Ovary (tissue), 9 donors: ENCODE results near the gene DBT. TPM values are rescaled to one million over a fixed set of nuclear protein-coding genes. Genes with fewer than 3 reads are reported as not detected.
A peak's percentile ranks its signal among the peaks of the same experiment; 100 is the strongest.

Experiments used
- DNase-seq, 5 donors: peaks; one replicate each; pipeline ENCODE4 v3.0.0-alpha.2; 2019 to 2020
- H3K27ac ChIP-seq, 2 donors: fragments of 200-600 bp; one replicate each; pipeline versions ENCODE4 v1.5.1 to v1.8.0; 2019 to 2022
- H3K27me3 ChIP-seq: fragments of 200-600 bp; one replicate; pipeline ENCODE4 v1.8.0; 2022
- H3K36me3 ChIP-seq: fragments of 200-600 bp; sonication (generic); one replicate; pipeline ENCODE4 v1.5.1; 2019
- H3K4me1 ChIP-seq: one replicate; pipeline ENCODE4 v1.8.1; 2013; ENCODE audit warnings: mild to moderate bottlenecking, moderate library complexity; ENCODE audit not compliant: insufficient read depth
- H3K4me3 ChIP-seq: fragments of 200-600 bp; sonication (generic); one replicate; pipeline ENCODE4 v1.5.1; 2017
- H3K9me3 ChIP-seq, 2 donors: fragments of 200-600 bp in 1 of 2; sonication (generic) in 1 of 2; one replicate each; pipeline versions ENCODE4 v1.5.1 to v1.8.1; 2013 to 2019; ENCODE audit warnings: mild to moderate bottlenecking in 1 of 2, moderate library complexity in 1 of 2
- CTCF ChIP-seq, 3 donors: fragments of 450-650 bp in 2 of 3; fragments of 200-600 bp in 1 of 3; IDR thresholded peaks; one replicate each; pipeline versions ENCODE4 v1.5.1 to v1.8.0; 2016 to 2022; ENCODE audit warnings: antibody characterized with exemption in 3 of 3, mild to moderate bottlenecking in 1 of 3
- EP300 ChIP-seq: sonication (generic); formaldehyde crosslinking; IDR thresholded peaks from one replicate; pipeline ENCODE4 v1.6.1; 2017; ENCODE audit warnings: antibody characterized with exemption
- POLR2A ChIP-seq: fragments of 450-650 bp; IDR thresholded peaks from one replicate; pipeline ENCODE4 v1.6.1; 2017; ENCODE audit warnings: antibody characterized with exemption, mild to moderate bottlenecking, moderate library complexity
- WGBS, 3 donors: extraction: QIAGEN DNeasy Blood & Tissue Kit in 1 of 3; methylation state at CpG; one replicate each; pipeline versions ENCODE4 v1.1.5 to v1.1.7; 2013 to 2017; 5-methylcytosine and 5-hydroxymethylcytosine counted together
- intact Hi-C, 4 donors: fragments of 100-400 bp; cut with DNase I; formaldehyde crosslinking; loops; one replicate each; pipeline versions ENCODE4 v1.11.0 to v1.15.1; 2022 to 2023
- microRNA counts: library from miRNA; unstranded; fragments of <30 nt; microRNA quantifications from one replicate; lab custom pipeline; 2016
- microRNA-seq, 3 donors: library from miRNA; unstranded; fragments of <30 nt; microRNA quantifications; one replicate each; pipeline versions ENCODE4 to v1.2.0, GENCODE V29; 2019 to 2020
- polyA plus RNA-seq, 2 donors: library from polyadenylated mRNA; stranded (reverse); fragments of 200-250 nt in 1 of 2; fragments of 350-450 nt in 1 of 2; fragmentation: Illumina TruSeq in 1 of 2; extraction: RNeasy Lipid Tissue Mini Kit (QIAGEN cat#74804) in 1 of 2; gene quantifications; one replicate each; pipeline ENCODE4 v1.2.3, GENCODE V29; 2013 to 2014
- small RNA-seq: library from RNA; depleted of rRNA; stranded (forward); fragments of <200 nt; gene quantifications from one replicate; pipeline ENCODE3, GENCODE V24; 2016
- total RNA-seq, 7 donors: library from RNA; depleted of rRNA in 2 of 7; stranded (reverse); fragments of >200 nt in 2 of 7; fragmentation: NEBNext Ultra II Directional in 3 of 7; extraction: Animal tissue kit (Norgen Biotek cat#: 25700) in 3 of 7; gene quantifications; one replicate each; pipeline versions ENCODE4 v1.1.0 to v1.2.4, GENCODE V29; 2016 to 2023
- donor health status: DM: no; HTN: no; CAD: no; lungs with moderate emphysema.
- donor health status: DM: no; HTN: no; CAD: no.
- donor health status: Bipolar disorder and iron deficiency.
- donor health status: DM: yes; HTN: yes; CAD: no.
- donor health status: DM: no; HTN: no; CAD: no.
- donor health status: DM: yes; HTN: yes; CAD: no.

DBT gene
- total and polyA plus RNA-seq, 9 donors, result 5.5 to 17.4 (median 14.8) TPM

- no peak for TF ChIP-seq POLR2A
- no peak for TF ChIP-seq CTCF (IDR thresholded peaks at IDR 0.05)
- no peak for TF ChIP-seq EP300
- Histone ChIP-seq H3K27me3 (no peaks in the 10 kb centered on the region), H3K4me1 (no peaks in the 10 kb centered on the region), H3K36me3 (no peaks in the 10 kb centered on the region), H3K9me3 (no peaks in the 10 kb centered on the region), H3K27ac (no peak overlapping the region), H3K4me3 (no peak overlapping the region)
- WGBS, 3 donors, result 75 to 86% (median 78%) methylated on average over 3 of the region's 3 CpGs
- DNase-seq, result no peak
- intact Hi-C loops, result no loop called here
Measured at GRCh38 chr1:100142343-100142742, 107.3 kb downstream of the DBT start.

- Histone ChIP-seq H3K9me3 (no peaks in the 10 kb centered on the region), H3K4me3 (no peak overlapping the region), H3K27me3 (no peaks in the 10 kb centered on the region), H3K36me3 (no peaks in the 10 kb centered on the region), H3K4me1 (no peaks in the 10 kb centered on the region), H3K27ac (no peak overlapping the region)
- DNase-seq, result no peak
- intact Hi-C loops, result no loop called here
- 76 to 81% (median 79%) methylated on average over 4 of the region's 4 CpGs for WGBS, 3 donors
- no peak for TF ChIP-seq CTCF (IDR thresholded peaks at IDR 0.05)
- TF ChIP-seq POLR2A, result no peak
- TF ChIP-seq EP300, result no peak
Measured at GRCh38 chr1:100141192-100141591, 108.4 kb downstream of the DBT start.

- Histone ChIP-seq H3K4me3 (no peak overlapping the region), H3K27me3 (no peaks in the 10 kb centered on the region), H3K27ac (no peak overlapping the region), H3K4me1 (peaks cover 1% of the 10 kb centered on the region), H3K9me3 (no peaks in the 10 kb centered on the region), H3K36me3 (no peaks in the 10 kb centered on the region)
- intact Hi-C loops, result no loop called here
- no peak for DNase-seq
- no peak for TF ChIP-seq CTCF (IDR thresholded peaks at IDR 0.05)
- TF ChIP-seq EP300, result no peak
- no peak for TF ChIP-seq POLR2A
- 95 to 99% (median 95%) methylated on average over 2 of the region's 2 CpGs for WGBS, 3 donors
Measured at GRCh38 chr1:100137602-100138001, 112.0 kb downstream of the DBT start.

MicroRNA genes within 50 kb of the gene (microRNA counts, 767-probe panel; counts per million panel counts)
- 530 counts per million, percentile 78 among the panel's probes with 10 or more counts for microRNA hsa-miR-553 (lab: Ali Mortazavi, UCI)

Small RNA genes lying within 50 kb of the gene (microRNA-seq; reads per million reads assigned to microRNA genes)
- gene MIR553, result 0 reads per million in 3 donors

Small RNA genes lying within 50 kb of the gene (small RNA-seq; reads per million reads assigned to genes)
- gene AL445928.1 (not detected), gene MIR553 (not detected), gene RPL23AP90 (not detected)

Other genes with a start within 250 kb of the DBT start
- 1 to 10 TPM; 2.0 to 3.6 (median 3.1) TPM for gene SASS6, start 116.9 kb downstream of the DBT start, total RNA-seq
- gene SASS6, start 116.9 kb downstream of the DBT start, polyA plus RNA-seq, result 1 to 10 TPM; 1.7 to 2.4 TPM
- 10 to 100 TPM; 10.5 to 23.3 (median 16.4) TPM for gene TRMT13, start 116.7 kb downstream of the DBT start, total RNA-seq
- 10 to 100 TPM in 1 of 2 donors, 1 to 10 TPM in 1; 10.0 to 16.8 TPM for gene TRMT13, start 116.7 kb downstream of the DBT start, polyA plus RNA-seq
- 1 to 10 TPM in 2 of 7 donors, under 1 TPM in 5; 0.18 to 1.9 (median 0.63) TPM for gene LRRC39, start 71.6 kb downstream of the DBT start, total RNA-seq
- under 1 TPM; 0.57 to 0.58 TPM for gene LRRC39, start 71.6 kb downstream of the DBT start, polyA plus RNA-seq
- gene RTCA, start 16.4 kb upstream of the DBT start, total RNA-seq, result 10 to 100 TPM; 12.9 to 23.6 (median 14.7) TPM
- gene RTCA, start 16.4 kb upstream of the DBT start, polyA plus RNA-seq, result 10 to 100 TPM; 13.4 to 20.9 TPM
- gene CDC14A, start 102.7 kb upstream of the DBT start, total RNA-seq, result 10 to 100 TPM in 4 of 7 donors, 1 to 10 TPM in 3; 6.9 to 47.4 (median 10.1) TPM
- 1 to 10 TPM; 4.6 to 5.9 TPM for gene CDC14A, start 102.7 kb upstream of the DBT start, polyA plus RNA-seq